ENCODE results near the gene UQCRHL. TPM values are rescaled to one million over a fixed set of nuclear protein-coding genes. Genes with fewer than 3 reads are reported as not detected.

UQCRHL gene
- total and polyA plus RNA-seq, 2 of the 8 experiments (the other 6 are each of a cell fraction or from before 2014, with no cell fraction given) = 3.7 to 3.9 TPM

- Histone ChIP-seq H3K79me2 (ENCODE audit: control insufficient read depth in 1 of 2, insufficient read depth in 2 of 2, low read length in 2 of 2) (no peaks in the 10 kb centered on the region), H3K56ac (replicated peaks; ENCODE audit: insufficient read length, low read depth, low read length) (no peak overlapping the region), H2BK12ac (ENCODE audit: low read depth, low read length) (no peak overlapping the region), H2BK15ac (ENCODE audit: low read length) (no peak overlapping the region), H2BK5ac (ENCODE audit: low read depth, low read length) (no peak overlapping the region), H3K4me2 (ENCODE audit: insufficient read depth in 1 of 2, low read depth in 2 of 2, low read length in 2 of 2) (no peak overlapping the region), H2BK20ac (ENCODE audit: low read length) (no peak overlapping the region), H4K8ac (ENCODE audit: extremely low read depth, insufficient read depth, low read length) (no peak overlapping the region), H3K4ac (replicated peaks; ENCODE audit: insufficient read length, low read depth, low read length) (no peak overlapping the region), H3K36me3 (ENCODE audit: control insufficient read depth in 2 of 4, insufficient read depth in 4 of 4, low read length in 3 of 4) (no peaks in the 10 kb centered on the region), H3K23me2 (ENCODE audit: low read depth, low read length) (no peaks in the 10 kb centered on the region), H2AFZ (ENCODE audit: low read length) (no peak overlapping the region), H3K4me3 (ENCODE audit: extremely low read depth in 1 of 4, insufficient read depth in 2 of 4, low read depth in 3 of 4, low read length in 4 of 4) (no peak overlapping the region), H2AK5ac (ENCODE audit: low read depth, low read length) (no peak overlapping the region), H2BK120ac (replicated peaks; ENCODE audit: low read depth, low read length) (no peak overlapping the region), H3K23ac (ENCODE audit: insufficient read length) (no peak overlapping the region), H3K4me1 (replicated peaks in 1 of 4; ENCODE audit: control insufficient read depth in 3 of 4, insufficient read depth in 4 of 4, low read length in 3 of 4) (no peaks in the 10 kb centered on the region), H3K18ac (ENCODE audit: extremely low read depth, low read length) (no peak overlapping the region), H3K79me1 (ENCODE audit: low read depth, low read length) (no peaks in the 10 kb centered on the region), H4K91ac (replicated peaks; ENCODE audit: insufficient read length, low read length) (no peak overlapping the region), H3K27ac (ENCODE audit: low read depth, low read length) (no peak overlapping the region), H4K20me1 (replicated peaks in 1 of 2; ENCODE audit: control insufficient read depth in 1 of 2, insufficient read depth in 2 of 2, low read length in 2 of 2) (no peaks in the 10 kb centered on the region), H3K14ac (ENCODE audit: insufficient read length) (no peak overlapping the region), H3K9me3 (ENCODE audit: insufficient read depth in 2 of 2, low read depth in 1 of 2, low read length in 1 of 2) (no peaks in the 10 kb centered on the region), H3K27me3 (replicated peaks in 1 of 4; ENCODE audit: control insufficient read depth in 3 of 4, extremely low read depth in 1 of 4, insufficient read depth in 3 of 4, low read length in 3 of 4) (no peaks in the 10 kb centered on the region), H4K5ac (ENCODE audit: insufficient read length, low read depth, low read length) (no peak overlapping the region), H3K9ac (replicated peaks in 1 of 4; ENCODE audit: extremely low read depth in 1 of 4, low read depth in 3 of 4, low read length in 3 of 4) (no peak overlapping the region)
- 91% methylated on average over 5 of the region's 5 CpGs; no CpG with 5 or more reads in 1 of the 2 experiments for WGBS, 2 experiments (ENCODE audit: extremely low coverage in 1 of 2, insufficient coverage in 1 of 2, insufficient read length in 1 of 2, insufficient replicate concordance in 2 of 2, low coverage in 1 of 2, low lambda C conversion rate in 2 of 2, missing lambda C conversion rate in 1 of 2)
- FAIRE-seq (no peak), DNase-seq (ENCODE audit: low read depth in 1 of 2, low spot score in 2 of 2) (no peak)
- CTCF ChIA-PET (ENCODE audit: partially characterized antibody) = interaction anchor here (0.7 to 5.8 kb wide), 8 partner anchors 16 to 135 kb away, joined by 3 to 28 read pairs (median 6); no protein-coding TSS in a partner anchor
- POLR2A ChIA-PET (ENCODE audit: partially characterized antibody) = no interaction called here
- no peak for TF ChIP-seq SIN3A (conservative IDR thresholded peaks at IDR 0.05 in 1 of 2, IDR thresholded peaks at IDR 0.05 in 1 of 2; ENCODE audit: low read depth in 1 of 2, low read length in 2 of 2)
- no peak for TF ChIP-seq NRF1 (IDR thresholded peaks at IDR 0.05; ENCODE audit: low read depth, low read length)
- no peak for TF ChIP-seq RAD21 (IDR thresholded peaks at IDR 0.05 in 1 of 2, conservative IDR thresholded peaks at IDR 0.05 in 1 of 2; ENCODE audit: low read depth in 2 of 2, low read length in 2 of 2)
- no peak for TF ChIP-seq NANOG (IDR thresholded peaks at IDR 0.05; ENCODE audit: insufficient read depth, low read depth, low read length, poor library complexity, severe bottlenecking)
- no peak for TF ChIP-seq SP1 (IDR thresholded peaks at IDR 0.05; ENCODE audit: low read depth, low read length)
- no peak for TF ChIP-seq EP300 (IDR thresholded peaks at IDR 0.05; ENCODE audit: borderline replicate concordance in 1 of 2, low read depth in 2 of 2, low read length in 2 of 2)
- TF ChIP-seq PHF8 (conservative IDR thresholded peaks at IDR 0.05; ENCODE audit: low read depth, low read length) = no peak
- TF ChIP-seq CHD1 (IDR thresholded peaks at IDR 0.05; ENCODE audit: low read depth, low read length) = no peak
- no peak for TF ChIP-seq CEBPB (IDR thresholded peaks at IDR 0.05; ENCODE audit: low read depth, low read length)
- TF ChIP-seq POLR2AphosphoS5 (IDR thresholded peaks at IDR 0.05; ENCODE audit: low read depth, low read length) = no peak
- no peak for TF ChIP-seq GTF2F1 (IDR thresholded peaks at IDR 0.05; ENCODE audit: borderline replicate concordance, low read depth, low read length)
- TF ChIP-seq SIX5 (IDR thresholded peaks at IDR 0.05; ENCODE audit: low read depth, low read length) = no peak
- TF ChIP-seq ZNF274 (IDR thresholded peaks at IDR 0.05; ENCODE audit: borderline replicate concordance, extremely low read depth, low read length) = no peak
- TF ChIP-seq ASH2L (IDR thresholded peaks at IDR 0.05; ENCODE audit: low read length) = no peak
- TF ChIP-seq TAF1 (IDR thresholded peaks at IDR 0.05; ENCODE audit: low read depth, low read length) = no peak
Measured at GRCh38 chr1:15816674-15817073, 9.2 kb upstream of the UQCRHL start.

All from H1 (cell line).